Endodermal cell (in vitro differentiated cells): ENCODE results near the gene C1orf50. TPM values are rescaled to one million over a fixed set of nuclear protein-coding genes. Genes with fewer than 3 reads are reported as not detected.

ENCODE experiments used
- DNase-seq: peaks from one replicate; pipeline ENCODE4 v3.0.0-alpha.2; 2017
- H3K27ac ChIP-seq: 2 replicates; pipeline ENCODE4 v1.5.1; 2013; ENCODE audit warnings: mild to moderate bottlenecking, low read depth, low read length, moderate library complexity
- H3K27me3 ChIP-seq: 2 replicates; pipeline ENCODE4 v1.6.1; 2013; ENCODE audit warnings: mild to moderate bottlenecking, low read length, moderate library complexity; ENCODE audit not compliant: insufficient read depth, control insufficient read depth, poor library complexity, severe bottlenecking
- H3K36me3 ChIP-seq: 2 replicates; pipeline ENCODE4 v1.7.0; 2013; ENCODE audit warnings: mild to moderate bottlenecking, low read length, moderate library complexity; ENCODE audit not compliant: control insufficient read depth, insufficient read depth
- H3K4me1 ChIP-seq: one replicate; pipeline ENCODE4 v1.7.0; 2013; ENCODE audit warnings: low read length; ENCODE audit not compliant: control insufficient read depth, insufficient read depth
- H3K4me3 ChIP-seq: 2 replicates; pipeline ENCODE4 v1.5.1; 2013; ENCODE audit warnings: mild to moderate bottlenecking, low read length, moderate library complexity
- H3K9ac ChIP-seq: 2 replicates; pipeline ENCODE4 v1.6.1; 2013; ENCODE audit warnings: mild to moderate bottlenecking, low read length, moderate library complexity; ENCODE audit not compliant: poor library complexity, severe bottlenecking; ENCODE audit errors: extremely low read depth
- H3K9me3 ChIP-seq: 2 replicates; pipeline ENCODE4 v1.6.1; 2013; ENCODE audit warnings: mild to moderate bottlenecking, low read length, moderate library complexity; ENCODE audit not compliant: control insufficient read depth
- H3K27ac Mint-ChIP-seq: 2 replicates; pipeline ENCODE4 v1.8.0; 2020; ENCODE audit warnings: mixed read lengths
- H3K27me3 Mint-ChIP-seq: 2 replicates; pipeline ENCODE4 v1.8.0; 2021; ENCODE audit warnings: mild to moderate bottlenecking, mixed read lengths; ENCODE audit not compliant: insufficient read depth
- H3K36me3 Mint-ChIP-seq: 2 replicates; pipeline ENCODE4 v1.8.0; 2020; ENCODE audit warnings: low read depth, mixed read lengths
- H3K4me1 Mint-ChIP-seq: 2 replicates; pipeline ENCODE4 v1.8.0; 2020; ENCODE audit warnings: mixed read lengths
- H3K4me3 Mint-ChIP-seq: 2 replicates; pipeline ENCODE4 v1.8.0; 2020; ENCODE audit warnings: mild to moderate bottlenecking, moderate library complexity, mixed read lengths
- H3K9me3 Mint-ChIP-seq: 2 replicates; pipeline ENCODE4 v1.8.0; 2020; ENCODE audit warnings: mild to moderate bottlenecking, mixed read lengths
- WGBS, 2 experiments: methylation state at CpG; one replicate each; pipeline versions ENCODE4 v1.1.5 to v1.1.7; 2013; ENCODE audit warnings: missing lambda C conversion rate in 2 of 2, mixed read lengths in 1 of 2; ENCODE audit not compliant: insufficient coverage in 1 of 2, insufficient read length in 1 of 2; 5-methylcytosine and 5-hydroxymethylcytosine counted together
- total RNA-seq, 2 donors: library from RNA; stranded (reverse); fragmentation: NEBNext Ultra II Directional in 1 of 2; extraction: Animal tissue kit (Norgen Biotek cat#: 25700) in 1 of 2; gene quantifications; 2 replicates in 1 of 2; 3 replicates in 1 of 2; pipeline ENCODE4 v1.2.1, GENCODE V29; 2021
- TF ChIP-seq, protein P1 (sequence below): fragments of 200-600 bp; sonication (generic); conservative IDR thresholded peaks from 2 replicates; pipeline ENCODE4 v1.5.0; 2021; ENCODE audit warnings: antibody characterized with exemption, mild to moderate bottlenecking

The C1orf50 gene
- total RNA-seq, 2 donors from 2014 or later: 4.8 to 7.3 TPM

DNA sequence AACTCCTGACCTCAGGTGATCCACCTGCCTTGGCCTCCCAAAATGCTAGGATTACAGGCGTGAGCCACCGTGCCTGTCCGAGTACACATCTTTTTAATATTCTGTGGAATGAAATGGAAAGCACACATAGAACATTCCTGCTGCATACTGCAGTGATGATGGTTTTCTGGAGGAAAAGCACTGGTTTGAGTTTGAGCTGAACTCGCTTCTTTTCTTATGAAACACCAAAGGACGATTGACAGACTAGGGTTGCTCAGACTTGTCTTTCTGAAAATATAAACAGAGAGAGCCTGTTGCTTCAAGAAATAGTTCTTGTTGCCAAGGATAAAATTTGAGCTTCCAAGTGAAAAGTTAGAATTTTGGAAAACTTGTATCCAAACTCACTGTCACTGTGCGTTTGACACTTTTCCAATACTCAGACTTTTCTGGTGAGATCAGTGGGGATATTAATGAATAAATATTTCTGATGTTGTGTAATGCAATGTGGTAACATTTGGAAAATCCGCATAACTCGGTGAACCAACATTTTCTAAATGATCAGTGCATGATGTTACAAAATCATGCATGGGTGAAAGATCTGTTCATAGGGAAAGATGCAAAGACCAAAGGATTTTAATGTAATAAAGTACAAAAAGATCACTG lies 34.9 kb downstream of the C1orf50 start:
- DNase-seq: no peak
- Histone ChIP-seq H3K27me3 (no peaks in the 10 kb centered on the region), H3K4me3 (no peak overlapping the region), H3K9ac (no peak overlapping the region), H3K9me3 (peaks cover 24% of the 10 kb centered on the region), H3K27ac (no peak overlapping the region), H3K4me1 (no peaks in the 10 kb centered on the region), H3K36me3 (peaks cover 22% of the 10 kb centered on the region)
- H3K36me3 Mint-ChIP-seq: peaks cover 33% of the 10 kb centered on the region
- TF ChIP-seq, protein P1, sequence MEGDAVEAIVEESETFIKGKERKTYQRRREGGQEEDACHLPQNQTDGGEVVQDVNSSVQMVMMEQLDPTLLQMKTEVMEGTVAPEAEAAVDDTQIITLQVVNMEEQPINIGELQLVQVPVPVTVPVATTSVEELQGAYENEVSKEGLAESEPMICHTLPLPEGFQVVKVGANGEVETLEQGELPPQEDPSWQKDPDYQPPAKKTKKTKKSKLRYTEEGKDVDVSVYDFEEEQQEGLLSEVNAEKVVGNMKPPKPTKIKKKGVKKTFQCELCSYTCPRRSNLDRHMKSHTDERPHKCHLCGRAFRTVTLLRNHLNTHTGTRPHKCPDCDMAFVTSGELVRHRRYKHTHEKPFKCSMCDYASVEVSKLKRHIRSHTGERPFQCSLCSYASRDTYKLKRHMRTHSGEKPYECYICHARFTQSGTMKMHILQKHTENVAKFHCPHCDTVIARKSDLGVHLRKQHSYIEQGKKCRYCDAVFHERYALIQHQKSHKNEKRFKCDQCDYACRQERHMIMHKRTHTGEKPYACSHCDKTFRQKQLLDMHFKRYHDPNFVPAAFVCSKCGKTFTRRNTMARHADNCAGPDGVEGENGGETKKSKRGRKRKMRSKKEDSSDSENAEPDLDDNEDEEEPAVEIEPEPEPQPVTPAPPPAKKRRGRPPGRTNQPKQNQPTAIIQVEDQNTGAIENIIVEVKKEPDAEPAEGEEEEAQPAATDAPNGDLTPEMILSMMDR: no peak
- H3K9me3 Mint-ChIP-seq: peaks cover 27% of the 10 kb centered on the region
- H3K4me3 Mint-ChIP-seq: no peak overlapping the region
- H3K27me3 Mint-ChIP-seq: no peaks in the 10 kb centered on the region
- H3K4me1 Mint-ChIP-seq: peaks cover 9% of the 10 kb centered on the region
- 94% methylated on average over 8 of the region's 8 CpGs for WGBS, 2 experiments
- H3K27ac Mint-ChIP-seq: no peak overlapping the region

GRCh38 chr1:42806171-42806570 lies 39.1 kb downstream of the C1orf50 start:
- Mint-ChIP-seq H3K36me3 (peaks cover 53% of the 10 kb centered on the region), H3K4me3 (no peak overlapping the region), H3K27me3 (no peaks in the 10 kb centered on the region), H3K27ac (no peak overlapping the region), H3K9me3 (peaks cover 27% of the 10 kb centered on the region), H3K4me1 (no peaks in the 10 kb centered on the region)
- Histone ChIP-seq H3K27me3 (no peaks in the 10 kb centered on the region), H3K9ac (no peak overlapping the region), H3K9me3 (peaks cover 24% of the 10 kb centered on the region), H3K4me1 (no peaks in the 10 kb centered on the region), H3K27ac (no peak overlapping the region), H3K36me3 (peaks cover 34% of the 10 kb centered on the region), H3K4me3 (no peak overlapping the region)
- TF ChIP-seq, protein P1: no peak
- no peak for DNase-seq

- H3K27me3 ChIP-seq: no peaks in the 10 kb centered on the region
- H3K36me3 Mint-ChIP-seq: peaks cover 56% of the 10 kb centered on the region
- DNase-seq: no peak
- H3K36me3 ChIP-seq: peaks cover 38% of the 10 kb centered on the region
- TF ChIP-seq, protein P1: no peak
- no peak overlapping the region for H3K27ac ChIP-seq
- no peak overlapping the region for H3K4me3 ChIP-seq
- no peak overlapping the region for H3K27ac Mint-ChIP-seq
- H3K9ac ChIP-seq: no peak overlapping the region
- no peaks in the 10 kb centered on the region for H3K27me3 Mint-ChIP-seq
- peaks cover 27% of the 10 kb centered on the region for H3K9me3 Mint-ChIP-seq
- no peaks in the 10 kb centered on the region for H3K4me1 Mint-ChIP-seq
- H3K4me3 Mint-ChIP-seq: no peak overlapping the region
- 95 to 97% methylated on average over 5 of the region's 5 CpGs for WGBS, 2 experiments
- no peaks in the 10 kb centered on the region for H3K4me1 ChIP-seq
- peaks cover 24% of the 10 kb centered on the region for H3K9me3 ChIP-seq
Measured at GRCh38 chr1:42806593-42806992, 39.5 kb downstream of the C1orf50 start.
